HG02870 (cell line): ENCODE data around the gene FAM98A.

Experiments used
- ATAC-seq: cut with Tn5 transposase; IDR thresholded peaks from one replicate; pipeline ENCODE4 v1.9.1; 2021; ENCODE audit warnings: mild to moderate bottlenecking, moderate library complexity; ENCODE audit not compliant: unreplicated experiment

FAM98A gene

GRCh38 chr2:33599175-33599942 is at the start of gene FAM98A:
FAM98A (minus strand) TSS chr2:33599299; CDS start chr2:33599221, 78 bp downstream.
- peak; percentile 89 for ATAC-seq

GRCh38 chr2:33645861-33646260 is 46.8 kb upstream of the FAM98A start:
- no peak for ATAC-seq

- no peak for ATAC-seq
Observed at GRCh38 chr2:33644215-33644614, 45.1 kb upstream of the FAM98A start.

- ATAC-seq, result no peak
Observed at GRCh38 chr2:33636001-33636400, 36.9 kb upstream of the FAM98A start.

- ATAC-seq, result no peak
Observed at GRCh38 chr2:33634261-33634910, 35.3 kb upstream of the FAM98A start.

- no peak for ATAC-seq
Observed at GRCh38 chr2:33633315-33633714, 34.2 kb upstream of the FAM98A start.

- no peak for ATAC-seq
Observed at GRCh38 chr2:33632831-33633230, 33.7 kb upstream of the FAM98A start.

- no peak for ATAC-seq
Observed at GRCh38 chr2:33628031-33628827, 29.1 kb upstream of the FAM98A start.

- no peak for ATAC-seq
Observed at GRCh38 chr2:33619028-33619427, 19.9 kb upstream of the FAM98A start.

GRCh38 chr2:33617989-33618388 is 18.9 kb upstream of the FAM98A start:
- no peak for ATAC-seq

GRCh38 chr2:33617401-33617800 is 18.3 kb upstream of the FAM98A start:
- ATAC-seq, result no peak

GRCh38 chr2:33616873-33617272 is 17.8 kb upstream of the FAM98A start:
- ATAC-seq, result peak; percentile 54

GRCh38 chr2:33614190-33614589 is 15.1 kb upstream of the FAM98A start:
- ATAC-seq, result no peak

- ATAC-seq, result no peak
Observed at GRCh38 chr2:33607905-33608304, 8.8 kb upstream of the FAM98A start.

GRCh38 chr2:33607251-33607721 is 8.2 kb upstream of the FAM98A start:
- no peak for ATAC-seq

GRCh38 chr2:33606622-33607021 is 7.5 kb upstream of the FAM98A start:
- no peak for ATAC-seq

- ATAC-seq, result no peak
Observed at GRCh38 chr2:33606100-33606499, 7.0 kb upstream of the FAM98A start.

GRCh38 chr2:33605056-33605455 is 6.0 kb upstream of the FAM98A start:
- ATAC-seq, result no peak

- ATAC-seq, result no peak
Observed at GRCh38 chr2:33603416-33603815, 4.3 kb upstream of the FAM98A start.

GRCh38 chr2:33602201-33602830 is 3.2 kb upstream of the FAM98A start:
- ATAC-seq, result no peak

- ATAC-seq, result no peak
Observed at GRCh38 chr2:33599943-33600192, 769 bp upstream of the FAM98A start.
